ENCODE measurements around the gene LMOD3.

LMOD3 gene

DNA sequence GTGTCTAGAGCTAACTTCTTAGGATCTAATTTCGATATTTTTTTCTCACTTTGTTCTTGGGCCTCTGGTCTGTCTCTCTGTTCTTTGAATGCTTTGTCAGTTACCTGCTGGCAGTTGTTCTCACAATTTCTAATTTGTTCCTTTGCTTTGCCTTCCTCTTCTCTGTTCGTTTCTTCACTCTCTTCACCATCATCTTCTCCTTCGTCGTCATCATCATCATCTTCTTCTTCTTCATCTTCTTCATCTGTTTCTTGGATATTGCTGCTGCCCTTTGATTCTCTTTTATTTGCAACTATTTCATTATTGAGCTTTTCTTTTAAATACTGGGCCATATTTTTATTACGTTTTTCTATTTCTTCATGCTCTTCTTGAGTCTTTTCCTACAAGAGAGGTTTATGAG lies 2.7 kb downstream of the LMOD3 start:
- Histone ChIP-seq H3K27ac (no peak overlapping the region), H3K9me3 (no peaks in the 10 kb centered on the region), H3K27me3 (no peaks in the 10 kb centered on the region), H3K4me1 (ENCODE audit: control insufficient read depth in 1 of 2, insufficient read depth in 1 of 2, low read depth in 1 of 2, low read length in 1 of 2) (peaks cover 0 to 10% of the 10 kb centered on the region in 2 experiments), H3K4me3 (ENCODE audit: low read depth in 1 of 2, low read length in 1 of 2) (no peak overlapping the region), H3K36me3 (no peaks in the 10 kb centered on the region)
- TF ChIP-seq, protein P1, sequence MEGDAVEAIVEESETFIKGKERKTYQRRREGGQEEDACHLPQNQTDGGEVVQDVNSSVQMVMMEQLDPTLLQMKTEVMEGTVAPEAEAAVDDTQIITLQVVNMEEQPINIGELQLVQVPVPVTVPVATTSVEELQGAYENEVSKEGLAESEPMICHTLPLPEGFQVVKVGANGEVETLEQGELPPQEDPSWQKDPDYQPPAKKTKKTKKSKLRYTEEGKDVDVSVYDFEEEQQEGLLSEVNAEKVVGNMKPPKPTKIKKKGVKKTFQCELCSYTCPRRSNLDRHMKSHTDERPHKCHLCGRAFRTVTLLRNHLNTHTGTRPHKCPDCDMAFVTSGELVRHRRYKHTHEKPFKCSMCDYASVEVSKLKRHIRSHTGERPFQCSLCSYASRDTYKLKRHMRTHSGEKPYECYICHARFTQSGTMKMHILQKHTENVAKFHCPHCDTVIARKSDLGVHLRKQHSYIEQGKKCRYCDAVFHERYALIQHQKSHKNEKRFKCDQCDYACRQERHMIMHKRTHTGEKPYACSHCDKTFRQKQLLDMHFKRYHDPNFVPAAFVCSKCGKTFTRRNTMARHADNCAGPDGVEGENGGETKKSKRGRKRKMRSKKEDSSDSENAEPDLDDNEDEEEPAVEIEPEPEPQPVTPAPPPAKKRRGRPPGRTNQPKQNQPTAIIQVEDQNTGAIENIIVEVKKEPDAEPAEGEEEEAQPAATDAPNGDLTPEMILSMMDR (IDR thresholded peaks at IDR 0.05): no peak

DNA sequence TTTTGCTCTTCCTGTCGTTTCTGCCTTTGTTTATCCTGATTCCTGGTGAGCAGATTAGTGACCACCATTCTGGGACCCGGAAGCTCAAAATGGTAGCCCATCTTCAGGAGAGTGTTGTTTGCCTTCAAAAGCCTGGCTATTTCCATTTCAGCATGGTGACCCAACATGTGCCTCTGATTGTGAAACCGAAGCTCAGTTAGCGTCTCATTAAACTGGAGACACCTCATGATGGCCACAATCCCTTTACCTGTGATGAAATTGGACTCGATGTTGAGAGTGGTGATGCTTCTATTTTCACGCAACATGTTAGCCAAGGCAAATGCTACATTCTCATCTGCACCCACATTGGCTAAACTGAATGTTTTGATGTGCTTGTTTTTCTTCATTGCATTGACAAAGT lies 3.3 kb downstream of the LMOD3 start:
- no peak overlapping the region for H3K27ac ChIP-seq
- no peak overlapping the region for H3K4me3 ChIP-seq (ENCODE audit: low read depth in 1 of 2, low read length in 1 of 2)
- H3K36me3 ChIP-seq: no peaks in the 10 kb centered on the region
- H3K27me3 ChIP-seq: no peaks in the 10 kb centered on the region
- H3K9me3 ChIP-seq: no peaks in the 10 kb centered on the region
- H3K4me1 ChIP-seq (ENCODE audit: control insufficient read depth in 1 of 2, insufficient read depth in 1 of 2, low read depth in 1 of 2, low read length in 1 of 2): peaks cover 0 to 10% of the 10 kb centered on the region in 2 experiments
- TF ChIP-seq, protein P1 (IDR thresholded peaks at IDR 0.05): no peak

DNA sequence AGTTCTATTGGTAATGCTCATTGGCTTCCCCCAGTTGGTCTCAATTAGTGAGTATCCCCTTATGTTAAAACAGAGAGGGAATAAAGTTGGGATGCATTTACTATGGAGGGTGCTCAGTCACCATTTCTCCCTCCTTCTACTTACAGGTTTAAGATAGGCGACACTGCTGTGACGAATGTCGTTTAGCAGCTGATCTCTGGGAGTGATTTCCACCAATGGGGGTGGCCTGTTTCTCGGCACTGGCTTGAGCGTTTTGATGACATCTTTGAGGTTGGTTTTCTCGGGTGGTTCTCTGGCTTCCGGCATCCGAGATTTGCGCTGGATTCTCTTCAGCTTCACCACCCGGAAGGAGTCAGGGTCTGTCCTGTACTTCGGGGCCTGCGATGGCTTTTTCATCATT lies 3.8 kb downstream of the LMOD3 start:
- Histone ChIP-seq H3K27ac (no peak overlapping the region), H3K9me3 (no peaks in the 10 kb centered on the region)
- TF ChIP-seq, protein P1 (IDR thresholded peaks at IDR 0.05): no peak

DNA sequence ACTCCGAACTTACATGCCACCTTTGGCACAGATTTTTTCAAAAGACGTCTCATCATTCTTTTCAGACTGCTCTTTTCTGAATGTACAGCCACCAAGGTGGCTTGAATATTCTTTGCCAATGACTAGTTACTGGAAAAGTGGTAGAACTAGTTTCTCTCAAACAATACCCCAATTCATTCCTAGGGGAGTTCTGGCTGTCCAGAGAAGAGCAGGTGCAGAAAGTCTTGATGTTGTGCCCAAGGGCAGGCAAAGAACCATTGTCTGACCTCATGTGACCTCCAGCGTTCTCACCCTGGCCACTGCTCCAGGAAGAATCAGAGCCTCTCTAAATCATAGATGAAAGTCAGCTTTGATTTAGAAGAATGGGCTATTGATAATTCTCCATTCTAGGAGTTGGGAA lies 5.5 kb downstream of the LMOD3 start:
- TF ChIP-seq, protein P1 (IDR thresholded peaks at IDR 0.05): no peak
- H3K27ac ChIP-seq: no peak overlapping the region
- peaks cover 0 to 8% of the 10 kb centered on the region in 2 experiments for H3K4me1 ChIP-seq (ENCODE audit: control insufficient read depth in 1 of 2, insufficient read depth in 1 of 2, low read depth in 1 of 2, low read length in 1 of 2)
- H3K27me3 ChIP-seq: no peaks in the 10 kb centered on the region
- H3K9me3 ChIP-seq: no peaks in the 10 kb centered on the region
- H3K4me3 ChIP-seq (ENCODE audit: low read depth in 1 of 2, low read length in 1 of 2): no peak overlapping the region
- H3K36me3 ChIP-seq: no peaks in the 10 kb centered on the region

More for the DNA sequence above, 3.8 kb downstream of the LMOD3 start:
- Histone ChIP-seq H3K36me3 (no peaks in the 10 kb centered on the region), H3K4me1 (ENCODE audit: control insufficient read depth in 1 of 2, insufficient read depth in 1 of 2, low read depth in 1 of 2, low read length in 1 of 2) (peaks cover 0 to 10% of the 10 kb centered on the region in 2 experiments), H3K27me3 (no peaks in the 10 kb centered on the region), H3K4me3 (ENCODE audit: low read depth in 1 of 2, low read length in 1 of 2) (no peak overlapping the region)

DNA sequence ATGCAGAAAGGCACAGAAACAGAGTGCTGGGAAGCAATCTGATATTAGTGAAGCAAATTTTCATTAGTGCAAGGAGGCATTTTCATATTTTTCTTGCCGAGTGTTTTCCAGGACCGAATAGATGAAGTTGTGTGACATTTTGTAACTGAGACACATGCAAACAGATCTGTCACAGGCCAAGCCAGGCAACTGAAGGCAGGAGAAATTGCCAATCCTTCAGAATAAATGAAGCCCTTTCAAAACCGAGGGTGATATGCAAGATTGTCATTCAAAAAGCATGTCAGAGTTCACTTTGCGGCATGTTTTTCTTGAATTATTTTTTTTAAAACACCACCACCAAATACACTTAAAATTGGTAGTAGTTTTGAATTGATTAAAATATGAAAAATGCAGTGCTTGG lies 6.2 kb downstream of the LMOD3 start:
- Histone ChIP-seq H3K36me3 (no peaks in the 10 kb centered on the region), H3K9me3 (no peaks in the 10 kb centered on the region), H3K4me3 (ENCODE audit: low read depth in 1 of 2, low read length in 1 of 2) (no peak overlapping the region), H3K27ac (no peak overlapping the region), H3K27me3 (no peaks in the 10 kb centered on the region), H3K4me1 (ENCODE audit: control insufficient read depth in 1 of 2, insufficient read depth in 1 of 2, low read depth in 1 of 2, low read length in 1 of 2) (peaks cover 0 to 2% of the 10 kb centered on the region in 2 experiments)
- TF ChIP-seq, protein P1 (IDR thresholded peaks at IDR 0.05): no peak

DNA sequence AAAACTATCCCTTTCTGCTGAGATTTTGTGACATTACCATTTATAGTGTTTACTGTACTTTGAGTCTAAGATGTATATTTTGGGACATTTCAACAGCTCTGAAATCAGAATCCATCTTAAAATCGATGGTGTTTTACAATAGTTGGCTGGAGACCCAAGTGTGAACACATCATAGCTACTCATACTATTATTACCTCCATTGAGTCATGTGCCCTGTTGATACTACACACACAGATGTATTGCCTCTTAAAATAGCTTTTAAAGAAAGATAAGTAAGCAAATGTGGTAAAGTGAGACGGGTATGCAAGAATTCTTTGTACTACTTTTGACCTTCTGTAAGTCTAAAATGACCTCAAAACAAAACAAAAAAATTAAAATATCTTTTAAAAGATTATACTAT lies 6.7 kb downstream of the LMOD3 start:
- Histone ChIP-seq H3K4me1 (ENCODE audit: control insufficient read depth in 1 of 2, insufficient read depth in 1 of 2, low read depth in 1 of 2, low read length in 1 of 2) (no peaks in the 10 kb centered on the region), H3K27ac (no peak overlapping the region), H3K36me3 (no peaks in the 10 kb centered on the region), H3K4me3 (ENCODE audit: low read depth in 1 of 2, low read length in 1 of 2) (no peak overlapping the region), H3K27me3 (no peaks in the 10 kb centered on the region), H3K9me3 (no peaks in the 10 kb centered on the region)
- TF ChIP-seq, protein P1 (IDR thresholded peaks at IDR 0.05): no peak

Data from neutrophil (primary cell).